Ovary (tissue), 3 donors: ENCODE results near the gene TIMP3.

Experiments used
- CTCF ChIP-seq, 3 donors: fragments of 450-650 bp in 2 of 3; fragments of 200-600 bp in 1 of 3; IDR thresholded peaks; one replicate each; pipeline versions ENCODE4 v1.5.1 to v1.8.0; 2016 to 2022; ENCODE audit warnings: antibody characterized with exemption in 3 of 3, mild to moderate bottlenecking in 1 of 3
- EP300 ChIP-seq: sonication (generic); formaldehyde crosslinking; IDR thresholded peaks from one replicate; pipeline ENCODE4 v1.6.1; 2017; ENCODE audit warnings: antibody characterized with exemption
- POLR2A ChIP-seq: fragments of 450-650 bp; IDR thresholded peaks from one replicate; pipeline ENCODE4 v1.6.1; 2017; ENCODE audit warnings: antibody characterized with exemption, mild to moderate bottlenecking, moderate library complexity
- donor health status: DM: no; HTN: no; CAD: no.

GRCh38 chr22:32842486-32842885 is 41.0 kb downstream of the TIMP3 start:
- TF ChIP-seq EP300 (no peak), CTCF (IDR thresholded peaks at IDR 0.05) (no peak), POLR2A (no peak)
